H1 (cell line): ENCODE results near the gene ARFRP1.
A peak's percentile ranks its signal among the peaks of the same experiment; 100 is the strongest.

Source experiments
- CREB1 ChIP-seq: IDR thresholded peaks from 2 replicates; pipeline ENCODE4 v1.6.1; 2012; ENCODE audit warnings: inconsistent platforms
- EP300 ChIP-seq, 2 experiments: IDR thresholded peaks; 1 replicate in 1 of 2; 2 replicates in 1 of 2; pipeline ENCODE4 v1.6.1; 2011 to 2012; ENCODE audit warnings: low read depth in 2 of 2, low read length in 2 of 2, mild to moderate bottlenecking in 2 of 2, borderline replicate concordance in 1 of 2, inconsistent platforms in 1 of 2, moderate library complexity in 1 of 2
- JUN ChIP-seq: IDR thresholded peaks from 2 replicates; pipeline ENCODE4 v1.6.1; 2011; ENCODE audit warnings: low read depth, mild to moderate bottlenecking, improper control_type of control experiment, low read length
- JUND ChIP-seq: IDR thresholded peaks from 2 replicates; pipeline ENCODE4 v1.6.1; 2011; ENCODE audit warnings: mild to moderate bottlenecking, improper control_type of control experiment, low read length
- POLR2A ChIP-seq, 2 experiments: IDR thresholded peaks; 1 replicate in 1 of 2; 2 replicates in 1 of 2; pipeline ENCODE4 v1.6.1; 2011; ENCODE audit warnings: low read depth in 2 of 2, low read length in 2 of 2, mild to moderate bottlenecking in 2 of 2; ENCODE audit errors: control extremely low read depth in 1 of 2
- POLR2AphosphoS5 ChIP-seq: IDR thresholded peaks from 2 replicates; pipeline ENCODE4 v1.6.1; 2011; ENCODE audit warnings: low read depth, low read length
- RAD21 ChIP-seq, 2 experiments: IDR thresholded peaks in 1 of 2; conservative IDR thresholded peaks in 1 of 2; 2 replicates each; pipeline ENCODE4 v1.6.1; 2011; ENCODE audit warnings: low read depth in 2 of 2, low read length in 2 of 2, improper control_type of control experiment in 1 of 2, inconsistent platforms in 1 of 2, mild to moderate bottlenecking in 1 of 2, moderate library complexity in 1 of 2
- TAF1 ChIP-seq: IDR thresholded peaks from 2 replicates; pipeline ENCODE4 v1.6.1; 2011; ENCODE audit warnings: mild to moderate bottlenecking, low read depth, low read length
- TF ChIP-seq, protein P1 (sequence below): IDR thresholded peaks from 2 replicates; pipeline ENCODE4 v1.6.1; 2012; ENCODE audit warnings: inconsistent platforms
- TF ChIP-seq, protein P2 (sequence below), 3 experiments: IDR thresholded peaks; 1 replicate in 2 of 3; 2 replicates in 1 of 3; pipeline versions ENCODE4 v1.5.1 to v1.6.1; 2011; ENCODE audit warnings: low read length in 3 of 3, mild to moderate bottlenecking in 3 of 3, inconsistent platforms in 2 of 3, low read depth in 1 of 3, moderate library complexity in 1 of 3; ENCODE audit not compliant: insufficient read depth in 1 of 3; ENCODE audit errors: control extremely low read depth in 1 of 3

DNA sequence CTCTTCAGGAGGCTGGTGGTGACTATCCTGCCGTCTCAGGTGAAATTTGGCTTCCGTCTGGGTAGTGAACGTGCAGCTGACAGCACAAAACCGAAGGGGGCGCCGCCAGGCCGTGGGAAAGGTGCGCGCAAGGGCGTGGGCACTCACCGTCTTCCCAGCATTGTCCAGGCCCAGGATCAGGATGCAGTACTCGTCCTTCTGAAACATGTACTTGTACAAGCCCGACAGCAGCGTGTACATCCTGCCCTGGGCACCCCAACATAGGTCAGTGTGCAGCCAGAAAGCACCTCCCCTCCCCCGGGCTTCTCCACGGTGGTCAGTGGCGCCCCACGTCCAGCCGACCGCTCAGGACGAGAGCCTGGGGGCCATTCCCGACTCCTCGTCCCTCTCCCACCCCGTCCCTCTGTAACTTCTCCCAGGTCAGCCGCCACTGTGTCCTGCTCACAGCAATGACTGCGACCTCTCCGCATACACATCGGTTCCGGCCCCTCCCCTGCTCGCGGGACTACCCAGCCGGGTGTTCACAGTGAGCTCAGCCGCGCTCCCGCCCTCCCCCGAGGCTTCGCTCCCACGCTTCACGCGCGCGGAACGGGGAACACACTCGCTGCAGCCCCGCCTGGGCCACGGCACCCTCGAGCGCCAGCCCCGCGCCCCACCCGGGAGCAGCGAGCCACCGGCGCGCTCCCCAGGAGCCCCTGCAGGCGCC lies 771 bp downstream of the ARFRP1 start:
- TF ChIP-seq RAD21 (IDR thresholded peaks at IDR 0.05 in 1 of 2, conservative IDR thresholded peaks at IDR 0.05 in 1 of 2; ENCODE audit: low read depth in 2 of 2, low read length in 2 of 2) (peak; percentile 68 to 73), EP300 (IDR thresholded peaks at IDR 0.05; ENCODE audit: borderline replicate concordance in 1 of 2, low read depth in 2 of 2, low read length in 2 of 2) (no peak), JUND (no peak), POLR2AphosphoS5 (no peak), POLR2A (IDR thresholded peaks at IDR 0.05; ENCODE audit: control extremely low read depth in 1 of 2, low read depth in 2 of 2, low read length in 2 of 2) (no peak), CREB1 (no peak), TAF1 (no peak), JUN (no peak)
- TF ChIP-seq, protein P1, sequence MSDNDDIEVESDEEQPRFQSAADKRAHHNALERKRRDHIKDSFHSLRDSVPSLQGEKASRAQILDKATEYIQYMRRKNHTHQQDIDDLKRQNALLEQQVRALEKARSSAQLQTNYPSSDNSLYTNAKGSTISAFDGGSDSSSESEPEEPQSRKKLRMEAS, result no peak
- TF ChIP-seq, protein P2, sequence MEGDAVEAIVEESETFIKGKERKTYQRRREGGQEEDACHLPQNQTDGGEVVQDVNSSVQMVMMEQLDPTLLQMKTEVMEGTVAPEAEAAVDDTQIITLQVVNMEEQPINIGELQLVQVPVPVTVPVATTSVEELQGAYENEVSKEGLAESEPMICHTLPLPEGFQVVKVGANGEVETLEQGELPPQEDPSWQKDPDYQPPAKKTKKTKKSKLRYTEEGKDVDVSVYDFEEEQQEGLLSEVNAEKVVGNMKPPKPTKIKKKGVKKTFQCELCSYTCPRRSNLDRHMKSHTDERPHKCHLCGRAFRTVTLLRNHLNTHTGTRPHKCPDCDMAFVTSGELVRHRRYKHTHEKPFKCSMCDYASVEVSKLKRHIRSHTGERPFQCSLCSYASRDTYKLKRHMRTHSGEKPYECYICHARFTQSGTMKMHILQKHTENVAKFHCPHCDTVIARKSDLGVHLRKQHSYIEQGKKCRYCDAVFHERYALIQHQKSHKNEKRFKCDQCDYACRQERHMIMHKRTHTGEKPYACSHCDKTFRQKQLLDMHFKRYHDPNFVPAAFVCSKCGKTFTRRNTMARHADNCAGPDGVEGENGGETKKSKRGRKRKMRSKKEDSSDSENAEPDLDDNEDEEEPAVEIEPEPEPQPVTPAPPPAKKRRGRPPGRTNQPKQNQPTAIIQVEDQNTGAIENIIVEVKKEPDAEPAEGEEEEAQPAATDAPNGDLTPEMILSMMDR (IDR thresholded peaks at IDR 0.05; ENCODE audit: control extremely low read depth in 1 of 3, insufficient read depth in 1 of 3, low read depth in 1 of 3, low read length in 3 of 3), result peak; percentile 46 to 72 (median 69)
